Suprapubic skin (tissue), 4 donors: ENCODE measurements around the gene FRMD4A.

Source experiments
- POLR2A ChIP-seq, 2 donors: fragments of 450-650 bp; IDR thresholded peaks; one replicate each; pipeline ENCODE4 v1.6.1; 2017; ENCODE audit warnings: antibody characterized with exemption in 2 of 2, mild to moderate bottlenecking in 2 of 2, moderate library complexity in 2 of 2
- POLR2AphosphoS5 ChIP-seq, 3 donors: sonication (generic); formaldehyde crosslinking; IDR thresholded peaks; one replicate each; pipeline ENCODE4 v1.6.1; 2017; ENCODE audit warnings: antibody characterized with exemption in 3 of 3
- TF ChIP-seq, protein P1 (sequence below), 2 donors: fragments of 200-600 bp in 1 of 2; fragments of 450-650 bp in 1 of 2; sonication (generic) in 1 of 2; IDR thresholded peaks; one replicate each; pipeline ENCODE4 v1.5.1; 2016 to 2019; ENCODE audit warnings: antibody characterized with exemption in 2 of 2, mild to moderate bottlenecking in 1 of 2, moderate library complexity in 1 of 2

DNA sequence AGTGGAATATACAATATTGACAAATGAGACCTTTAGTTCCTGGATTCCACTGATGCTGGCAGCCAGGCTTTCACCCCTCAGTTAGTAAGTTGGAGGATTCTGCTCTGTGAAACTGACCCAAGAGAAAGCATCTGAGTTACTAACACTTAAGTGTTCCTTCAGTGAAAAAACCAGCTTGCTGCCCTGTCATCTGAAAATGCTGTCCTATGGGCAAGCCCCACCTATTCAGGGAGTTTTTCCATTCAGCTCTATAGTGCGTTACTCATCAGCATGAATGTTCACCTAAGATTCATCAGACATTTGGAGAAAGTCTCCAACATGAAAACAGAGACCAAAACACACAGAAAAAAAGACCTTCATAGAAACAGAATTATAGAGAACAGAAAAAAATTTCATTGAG, 706.1 kb downstream of the FRMD4A start:
- TF ChIP-seq, protein P1, sequence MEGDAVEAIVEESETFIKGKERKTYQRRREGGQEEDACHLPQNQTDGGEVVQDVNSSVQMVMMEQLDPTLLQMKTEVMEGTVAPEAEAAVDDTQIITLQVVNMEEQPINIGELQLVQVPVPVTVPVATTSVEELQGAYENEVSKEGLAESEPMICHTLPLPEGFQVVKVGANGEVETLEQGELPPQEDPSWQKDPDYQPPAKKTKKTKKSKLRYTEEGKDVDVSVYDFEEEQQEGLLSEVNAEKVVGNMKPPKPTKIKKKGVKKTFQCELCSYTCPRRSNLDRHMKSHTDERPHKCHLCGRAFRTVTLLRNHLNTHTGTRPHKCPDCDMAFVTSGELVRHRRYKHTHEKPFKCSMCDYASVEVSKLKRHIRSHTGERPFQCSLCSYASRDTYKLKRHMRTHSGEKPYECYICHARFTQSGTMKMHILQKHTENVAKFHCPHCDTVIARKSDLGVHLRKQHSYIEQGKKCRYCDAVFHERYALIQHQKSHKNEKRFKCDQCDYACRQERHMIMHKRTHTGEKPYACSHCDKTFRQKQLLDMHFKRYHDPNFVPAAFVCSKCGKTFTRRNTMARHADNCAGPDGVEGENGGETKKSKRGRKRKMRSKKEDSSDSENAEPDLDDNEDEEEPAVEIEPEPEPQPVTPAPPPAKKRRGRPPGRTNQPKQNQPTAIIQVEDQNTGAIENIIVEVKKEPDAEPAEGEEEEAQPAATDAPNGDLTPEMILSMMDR (IDR thresholded peaks at IDR 0.05), result no peak
- TF ChIP-seq POLR2AphosphoS5 (IDR thresholded peaks at IDR 0.05), result no peak
- no peak for TF ChIP-seq POLR2A (IDR thresholded peaks at IDR 0.05)
